ENCODE results near the gene RPA1.
"Not testable (repeated sequence)": the region's sequence is repeated elsewhere in the genome, so short reads cannot be mapped to it uniquely, and the experiment has no call there.

RPA1 gene

GRCh38 chr17:1829592-1830257, at the start of gene RPA1, which contains the start of gene SMYD4:
RPA1 (plus strand) TSS chr17:1830005; CDS start chr17:1830094, 89 bp downstream.
SMYD4 (minus strand) TSS chr17:1829902; CDS start chr17:1827994, 1,908 bp downstream.
- DNase-seq (ENCODE audit: low spot score): peak; percentile 90

- no peak for DNase-seq (ENCODE audit: low spot score)
Observed at GRCh38 chr17:1782171-1782567, 47.6 kb upstream of the RPA1 start.

- DNase-seq (ENCODE audit: low spot score): no peak
Observed at GRCh38 chr17:1783271-1783670, 46.5 kb upstream of the RPA1 start.

- peak; percentile 58 for DNase-seq (ENCODE audit: low spot score)
Observed at GRCh38 chr17:1783834-1784611, 45.8 kb upstream of the RPA1 start.

- no peak for DNase-seq (ENCODE audit: low spot score)
Observed at GRCh38 chr17:1785930-1786329, 43.9 kb upstream of the RPA1 start.

- DNase-seq (ENCODE audit: low spot score): no peak
Observed at GRCh38 chr17:1786708-1787107, 43.1 kb upstream of the RPA1 start.

GRCh38 chr17:1787301-1787902, 42.4 kb upstream of the RPA1 start:
- no peak for DNase-seq (ENCODE audit: low spot score)

- DNase-seq (ENCODE audit: low spot score): no peak
Observed at GRCh38 chr17:1789936-1790335, 39.9 kb upstream of the RPA1 start.

- no peak for DNase-seq (ENCODE audit: low spot score)
Observed at GRCh38 chr17:1792495-1793446, 37.0 kb upstream of the RPA1 start.

GRCh38 chr17:1793447-1793806, 36.4 kb upstream of the RPA1 start:
- DNase-seq (ENCODE audit: low spot score): no peak

GRCh38 chr17:1796800-1797199, 33.0 kb upstream of the RPA1 start:
- DNase-seq (ENCODE audit: low spot score): no peak

GRCh38 chr17:1797323-1797722, 32.5 kb upstream of the RPA1 start:
- DNase-seq (ENCODE audit: low spot score): no peak

- not testable (repeated sequence) for DNase-seq (ENCODE audit: low spot score)
Observed at GRCh38 chr17:1797846-1798245, 32.0 kb upstream of the RPA1 start.

GRCh38 chr17:1800240-1800639, 29.6 kb upstream of the RPA1 start:
- DNase-seq (ENCODE audit: low spot score): no peak

GRCh38 chr17:1800712-1801111, 29.1 kb upstream of the RPA1 start:
- no peak for DNase-seq (ENCODE audit: low spot score)

GRCh38 chr17:1802429-1802828, 27.4 kb upstream of the RPA1 start:
- no peak for DNase-seq (ENCODE audit: low spot score)

GRCh38 chr17:1803280-1803679, 26.5 kb upstream of the RPA1 start:
- no peak for DNase-seq (ENCODE audit: low spot score)

- DNase-seq (ENCODE audit: low spot score): no peak
Observed at GRCh38 chr17:1807890-1808289, 21.9 kb upstream of the RPA1 start.

- no peak for DNase-seq (ENCODE audit: low spot score)
Observed at GRCh38 chr17:1808644-1809043, 21.2 kb upstream of the RPA1 start.

- not testable (repeated sequence) for DNase-seq (ENCODE audit: low spot score)
Observed at GRCh38 chr17:1809815-1810214, 20.0 kb upstream of the RPA1 start.

- DNase-seq (ENCODE audit: low spot score): peak; percentile 64
Observed at GRCh38 chr17:1810450-1811103, 19.2 kb upstream of the RPA1 start.

Measured in HuH-7.5 (cell line).